Esophagus squamous epithelium (tissue), 5 donors: ENCODE data around the gene LELP1. TPM values are rescaled to one million over a fixed set of nuclear protein-coding genes. Genes with fewer than 3 reads are reported as not detected.
A peak's percentile ranks its signal among the peaks of the same experiment; 100 is the strongest.

Source experiments
- DNase-seq: peaks from one replicate; lab custom pipeline; 2025; lab: John Stamatoyannopoulos, UW
- H3K27ac ChIP-seq, 4 donors: fragments of 200-600 bp; sonication (generic); one replicate each; pipeline ENCODE4 v1.5.1; 2016 to 2019; ENCODE audit warnings: mild to moderate bottlenecking in 1 of 4
- H3K27me3 ChIP-seq, 4 donors: fragments of 200-600 bp; sonication (generic); 1 replicate in 3 of 4; 2 replicates in 1 of 4; pipeline versions ENCODE4 v1.5.1 to v1.6.0; 2017 to 2021; ENCODE audit warnings: antibody characterized with exemption in 1 of 4
- H3K36me3 ChIP-seq, 3 donors: fragments of 200-600 bp; sonication (generic); one replicate each; pipeline ENCODE4 v1.5.1; 2016 to 2019
- H3K4me1 ChIP-seq, 3 donors: fragments of 200-600 bp; sonication (generic); one replicate each; pipeline ENCODE4 v1.5.1; 2017 to 2019
- H3K4me3 ChIP-seq, 4 donors: fragments of 200-600 bp; sonication (generic); 1 replicate in 3 of 4; 2 replicates in 1 of 4; pipeline ENCODE4 v1.5.1; 2016 to 2019; ENCODE audit warnings: mild to moderate bottlenecking in 2 of 4, moderate library complexity in 1 of 4
- H3K9me3 ChIP-seq, 3 donors: fragments of 200-600 bp; sonication (generic); one replicate each; pipeline ENCODE4 v1.5.1; 2016 to 2019
- POLR2A ChIP-seq, 4 donors: fragments of 450-650 bp; IDR thresholded peaks; one replicate each; pipeline ENCODE4 v1.6.1; 2017; ENCODE audit warnings: antibody characterized with exemption in 4 of 4, mild to moderate bottlenecking in 4 of 4, moderate library complexity in 3 of 4
- WGBS, 2 donors: methylation state at CpG; one replicate each; pipeline ENCODE4 v1.1.5; 2018; 5-methylcytosine and 5-hydroxymethylcytosine counted together
- intact Hi-C: fragments of 100-400 bp; cut with DNase I; formaldehyde crosslinking; loops from one replicate; pipeline ENCODE4 v1.15.0; 2022
- total RNA-seq, 4 donors: library from RNA; depleted of rRNA; stranded (reverse); fragments of >200 nt; gene quantifications; one replicate each; pipeline ENCODE4 v1.1.0, GENCODE V29; 2016
- TF ChIP-seq, protein P1 (sequence below), 6 experiments: fragments of 450-650 bp in 4 of 6; fragments of 200-600 bp in 2 of 6; sonication (generic) in 2 of 6; IDR thresholded peaks; one replicate each; pipeline ENCODE4 v1.5.1; 2016 to 2019; ENCODE audit warnings: antibody characterized with exemption in 6 of 6, mild to moderate bottlenecking in 4 of 6, moderate library complexity in 4 of 6
- donor health status: DM: yes; HTN: yes; CAD: no.

The LELP1 gene
- total RNA-seq, result not detected

DNA sequence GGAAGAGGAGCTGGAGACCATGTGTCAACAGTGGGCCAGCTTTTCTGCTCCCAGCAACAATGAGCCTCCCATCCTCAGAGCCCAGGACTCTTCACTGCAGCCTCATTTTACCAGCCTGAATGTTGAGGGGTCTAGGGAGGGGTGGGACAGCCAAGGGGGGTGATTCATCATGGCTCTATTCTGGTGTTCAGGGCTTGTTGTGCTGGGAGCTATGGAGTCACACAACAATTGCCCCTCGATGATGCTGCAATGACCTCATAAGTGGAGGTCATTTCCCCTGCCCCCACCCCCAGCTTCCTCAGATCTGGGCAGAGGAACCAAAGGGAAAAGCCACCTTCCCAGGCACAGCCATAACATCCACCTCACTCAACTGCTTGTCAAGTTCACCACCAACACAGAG, at the start of gene LELP1:
TSS of gene LELP1 (plus strand) at position 301 of the 400 bp plus-strand sequence. CDS start 1,278 bp downstream, outside the sequence.
- DNase-seq, result no peak
- Histone ChIP-seq H3K27me3 (peaks cover 0 to 10% (median 1%) of the 10 kb centered on the region in 4 donors), H3K4me3 (no peak within 1 kb of the TSS), H3K9me3 (no peaks in the 10 kb centered on the region), H3K36me3 (no peaks in the 10 kb centered on the region), H3K27ac (no peak within 1 kb of the TSS), H3K4me1 (no peaks in the 10 kb centered on the region)
- 56 to 86% methylated on average over 1 of the region's 1 CpG for WGBS, 2 donors
- intact Hi-C loops, result no loop called here
- no peak for TF ChIP-seq POLR2A (IDR thresholded peaks at IDR 0.05)
- TF ChIP-seq, protein P1, sequence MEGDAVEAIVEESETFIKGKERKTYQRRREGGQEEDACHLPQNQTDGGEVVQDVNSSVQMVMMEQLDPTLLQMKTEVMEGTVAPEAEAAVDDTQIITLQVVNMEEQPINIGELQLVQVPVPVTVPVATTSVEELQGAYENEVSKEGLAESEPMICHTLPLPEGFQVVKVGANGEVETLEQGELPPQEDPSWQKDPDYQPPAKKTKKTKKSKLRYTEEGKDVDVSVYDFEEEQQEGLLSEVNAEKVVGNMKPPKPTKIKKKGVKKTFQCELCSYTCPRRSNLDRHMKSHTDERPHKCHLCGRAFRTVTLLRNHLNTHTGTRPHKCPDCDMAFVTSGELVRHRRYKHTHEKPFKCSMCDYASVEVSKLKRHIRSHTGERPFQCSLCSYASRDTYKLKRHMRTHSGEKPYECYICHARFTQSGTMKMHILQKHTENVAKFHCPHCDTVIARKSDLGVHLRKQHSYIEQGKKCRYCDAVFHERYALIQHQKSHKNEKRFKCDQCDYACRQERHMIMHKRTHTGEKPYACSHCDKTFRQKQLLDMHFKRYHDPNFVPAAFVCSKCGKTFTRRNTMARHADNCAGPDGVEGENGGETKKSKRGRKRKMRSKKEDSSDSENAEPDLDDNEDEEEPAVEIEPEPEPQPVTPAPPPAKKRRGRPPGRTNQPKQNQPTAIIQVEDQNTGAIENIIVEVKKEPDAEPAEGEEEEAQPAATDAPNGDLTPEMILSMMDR (IDR thresholded peaks at IDR 0.05), result no peak

DNA sequence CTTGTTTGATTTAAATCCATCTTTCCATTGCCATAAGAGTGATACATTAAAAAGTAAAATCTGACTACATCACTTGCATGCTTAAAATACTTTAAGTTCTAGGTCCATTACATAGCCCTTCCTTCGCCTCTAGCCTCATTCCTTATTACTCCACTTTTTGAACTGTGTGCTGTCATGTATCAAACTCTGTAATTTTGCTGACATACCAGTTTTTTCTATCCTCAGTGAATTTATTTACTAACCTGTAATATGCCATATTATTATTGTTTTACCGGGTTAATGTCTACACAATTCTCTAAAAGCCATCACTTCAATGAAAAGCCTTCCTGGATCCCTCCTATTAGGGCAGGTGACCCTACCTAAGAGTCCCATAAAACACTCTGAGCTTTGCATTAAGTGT, 47.7 kb upstream of the LELP1 start:
- WGBS, 2 donors, result 79 to 87% methylated on average over 2 of the region's 2 CpGs
- intact Hi-C loops, result no loop called here
- no peaks in the 10 kb centered on the region for H3K36me3 ChIP-seq
- no peak overlapping the region for H3K4me3 ChIP-seq
- no peak overlapping the region for H3K27ac ChIP-seq
- H3K27me3 ChIP-seq, result no peaks in the 10 kb centered on the region
- no peak for TF ChIP-seq POLR2A (IDR thresholded peaks at IDR 0.05)
- TF ChIP-seq, protein P1 (IDR thresholded peaks at IDR 0.05), result no peak
- peaks cover 0 to 11% (median 5%) of the 10 kb centered on the region in 3 donors for H3K9me3 ChIP-seq
- DNase-seq, result no peak
- H3K4me1 ChIP-seq, result no peaks in the 10 kb centered on the region

DNA sequence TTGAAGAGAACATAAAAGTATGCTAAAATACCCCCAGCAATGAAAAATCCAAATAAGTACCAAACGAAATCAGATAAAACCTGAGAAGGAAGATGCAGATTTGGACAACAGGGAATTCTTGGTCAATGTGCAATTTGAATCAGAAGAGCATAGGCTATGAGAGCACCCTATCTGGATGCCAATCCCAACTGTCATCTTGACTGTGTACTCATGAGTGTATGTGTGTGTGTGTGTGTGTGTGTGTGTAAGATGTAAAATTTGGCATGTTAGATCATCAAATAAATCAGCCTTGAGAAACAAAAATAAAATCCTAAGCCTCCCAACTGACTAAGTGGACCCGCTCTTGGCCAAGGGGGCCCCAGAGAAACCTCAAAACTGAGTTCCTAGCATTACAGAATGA, 34.5 kb upstream of the LELP1 start:
- Histone ChIP-seq H3K27ac (no peak overlapping the region), H3K9me3 (no peaks in the 10 kb centered on the region), H3K36me3 (no peaks in the 10 kb centered on the region), H3K4me1 (peaks cover 0 to 29% (median 0%) of the 10 kb centered on the region in 3 donors), H3K4me3 (no peak overlapping the region), H3K27me3 (no peaks in the 10 kb centered on the region)
- DNase-seq, result no peak
- intact Hi-C loops, result no loop called here
- TF ChIP-seq, protein P1 (IDR thresholded peaks at IDR 0.05), result no peak
- no peak for TF ChIP-seq POLR2A (IDR thresholded peaks at IDR 0.05)
- 71 to 74% methylated on average over 2 of the region's 2 CpGs for WGBS, 2 donors

DNA sequence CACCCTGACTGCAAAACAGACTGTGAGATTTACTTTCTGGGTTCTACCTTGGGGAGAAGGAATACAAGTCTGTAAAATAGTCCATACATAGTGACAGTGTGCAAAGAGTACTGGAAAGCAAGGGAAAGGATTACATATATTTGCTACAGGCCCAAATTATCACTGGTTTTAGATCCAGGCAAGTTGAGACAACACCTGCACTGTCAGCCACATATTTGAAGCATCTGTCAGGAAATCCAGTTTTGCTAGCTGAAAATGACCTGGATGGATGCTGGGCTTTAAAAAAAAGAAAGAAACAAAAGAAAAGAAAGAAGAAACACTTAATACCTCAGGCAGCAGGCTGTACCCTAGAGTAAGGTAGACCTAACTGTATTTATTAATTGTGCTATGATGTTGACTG, 28.6 kb upstream of the LELP1 start:
- Histone ChIP-seq H3K4me1 (peaks cover 0 to 73% (median 4%) of the 10 kb centered on the region in 3 donors), H3K27ac (peak overlapping the region; percentile 59 to 82 (median 79)), H3K9me3 (no peaks in the 10 kb centered on the region), H3K4me3 (no peak overlapping the region), H3K36me3 (no peaks in the 10 kb centered on the region), H3K27me3 (no peaks in the 10 kb centered on the region)
- intact Hi-C loops, result no loop called here
- no peak for TF ChIP-seq POLR2A (IDR thresholded peaks at IDR 0.05)
- TF ChIP-seq, protein P1 (IDR thresholded peaks at IDR 0.05), result no peak
- DNase-seq, result no peak

DNA sequence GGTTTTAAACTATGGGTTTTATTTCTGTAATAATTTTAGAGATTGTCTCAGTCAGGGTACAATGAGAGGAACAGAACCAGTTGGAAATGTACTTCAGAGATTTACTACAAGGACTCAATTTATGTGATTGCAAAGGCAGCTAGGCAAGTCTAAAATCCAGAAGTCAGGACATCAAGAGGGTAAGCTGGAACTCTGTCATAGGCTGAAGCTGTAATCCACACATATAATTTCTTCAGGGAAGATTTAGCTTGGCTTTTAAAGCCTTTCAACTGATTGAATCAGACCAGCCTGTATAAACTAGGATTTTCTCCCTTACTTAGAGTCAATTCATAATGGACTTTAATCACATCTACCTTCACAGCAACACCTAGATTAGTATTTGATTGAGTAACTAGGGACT, 24.3 kb upstream of the LELP1 start:
- no peak for TF ChIP-seq POLR2A (IDR thresholded peaks at IDR 0.05)
- TF ChIP-seq, protein P1 (IDR thresholded peaks at IDR 0.05), result no peak
- DNase-seq, result no peak
- Histone ChIP-seq H3K27ac (peak overlapping the region in 2 of 4 donors; percentile 49 to 59), H3K9me3 (no peaks in the 10 kb centered on the region), H3K36me3 (no peaks in the 10 kb centered on the region), H3K4me1 (peaks cover 0 to 58% (median 4%) of the 10 kb centered on the region in 3 donors), H3K27me3 (no peaks in the 10 kb centered on the region), H3K4me3 (no peak overlapping the region)
- intact Hi-C loops, result no loop called here
